Endothelial cell of umbilical vein (primary cell): Measurements from ENCODE around the gene TSPAN31. TPM values are rescaled to one million over a fixed set of nuclear protein-coding genes. Genes with fewer than 3 reads are reported as not detected.

Experiments used
- BruUV-seq: library from RNA; stranded (reverse); fragments of 400-500 nt; replicated peaks from 2 replicates; lab custom pipeline; 2021; lab: Mats Ljungman, UMichigan
- CTCF ChIA-PET: fragments of 300-600, 350-600 bp; sonication (Branson Sonifier 250); formaldehyde crosslinking; loops from one replicate; lab custom pipeline; 2021; ENCODE audit warnings: antibody characterized with exemption, inconsistent platforms; lab: Charles Lee
- POLR2A ChIA-PET: fragments of 300-600, 350-600 bp; sonication (Branson Sonifier 250); formaldehyde crosslinking; loops from one replicate; lab custom pipeline; 2021; ENCODE audit warnings: antibody characterized with exemption, inconsistent platforms; lab: Charles Lee
- DNase-seq: peaks from one replicate; pipeline ENCODE4 v3.0.0-alpha.2; 2011; ENCODE audit warnings: low read depth, low spot score
- FAIRE-seq: peaks from 2 replicates; lab custom pipeline; 2011; peaks lifted over from hg19 to GRCh38; lab: Jason Lieb, UNC
- H2AFZ ChIP-seq: 2 replicates; pipeline ENCODE4 v1.6.0; 2012; ENCODE audit warnings: low read depth, low read length, control low read depth, inconsistent platforms
- H3K27ac ChIP-seq: 2 replicates; pipeline ENCODE4 v1.5.1; 2011; ENCODE audit warnings: low read depth, mild to moderate bottlenecking, control low read depth, low read length, moderate library complexity; ENCODE audit not compliant: insufficient read depth
- H3K27me3 ChIP-seq, 2 experiments: 2 replicates each; pipeline versions ENCODE4 v1.6.0 to v1.6.1; 2011; ENCODE audit warnings: low read length in 2 of 2, mixed read lengths in 1 of 2; ENCODE audit not compliant: control insufficient read depth in 2 of 2, insufficient read depth in 2 of 2
- H3K36me3 ChIP-seq, 2 experiments: 2 replicates in 1 of 2; 3 replicates in 1 of 2; pipeline ENCODE4 v1.5.1; 2011; ENCODE audit warnings: low read length in 2 of 2, mild to moderate bottlenecking in 1 of 2, moderate library complexity in 1 of 2; ENCODE audit not compliant: control insufficient read depth in 2 of 2, insufficient read depth in 2 of 2; ENCODE audit errors: extremely low read depth in 1 of 2
- H3K4me1 ChIP-seq: 3 replicates; pipeline ENCODE4 v1.5.1; 2011; ENCODE audit warnings: mild to moderate bottlenecking, low read length; ENCODE audit not compliant: control insufficient read depth, insufficient read depth; ENCODE audit errors: extremely low read depth
- H3K4me2 ChIP-seq: 2 replicates; pipeline ENCODE4 v1.6.1; 2011; ENCODE audit warnings: low read length, control low read depth, mixed read lengths; ENCODE audit not compliant: insufficient read depth
- H3K4me3 ChIP-seq, 3 experiments: fragments of 200-600 bp in 1 of 3; sonication (generic), shearing (Covaris generic) in 1 of 3; replicated peaks in 1 of 3; 2 replicates each; pipeline ENCODE4 v1.5.1; 2011 to 2016; ENCODE audit warnings: control low read depth in 3 of 3, low read length in 3 of 3, mild to moderate bottlenecking in 2 of 3, inconsistent platforms in 1 of 3, low read depth in 1 of 3, moderate library complexity in 1 of 3; ENCODE audit not compliant: insufficient read depth in 1 of 3
- H3K79me2 ChIP-seq: 2 replicates; pipeline ENCODE4 v1.6.0; 2012; ENCODE audit warnings: low read length, inconsistent platforms; ENCODE audit not compliant: control insufficient read depth, insufficient read depth
- H3K9ac ChIP-seq: replicated peaks from 2 replicates; pipeline ENCODE3; 2011; ENCODE audit warnings: low read length, control low read depth; ENCODE audit not compliant: insufficient read depth; ENCODE audit errors: extremely low read depth
- H3K9me1 ChIP-seq: replicated peaks from 3 replicates; pipeline ENCODE4 v1.6.0; 2011; ENCODE audit warnings: mild to moderate bottlenecking, low read length; ENCODE audit not compliant: control insufficient read depth, insufficient read depth; ENCODE audit errors: extremely low read depth
- H3K9me3 ChIP-seq: replicated peaks from 2 replicates; pipeline ENCODE4 v1.5.1; 2012; ENCODE audit warnings: low read length, inconsistent platforms; ENCODE audit not compliant: control insufficient read depth, insufficient read depth
- H4K20me1 ChIP-seq: replicated peaks from 2 replicates; pipeline ENCODE3; 2011; ENCODE audit warnings: mild to moderate bottlenecking, low read length; ENCODE audit not compliant: control insufficient read depth, insufficient read depth; ENCODE audit errors: extremely low read depth
- CTCF ChIP-seq, 2 donors: IDR thresholded peaks; 1 replicate in 1 of 2; 2 replicates in 1 of 2; pipeline ENCODE4 v1.5.1; 2011; ENCODE audit warnings: low read length in 2 of 2, mild to moderate bottlenecking in 2 of 2, moderate library complexity in 2 of 2, control low read depth in 1 of 2, inconsistent platforms in 1 of 2, low read depth in 1 of 2; ENCODE audit not compliant: insufficient read depth in 1 of 2; ENCODE audit errors: extremely low read depth in 1 of 2
- EZH2 ChIP-seq: IDR thresholded peaks from 2 replicates; pipeline ENCODE4 v1.6.1; 2012; ENCODE audit warnings: borderline replicate concordance, low read depth, mild to moderate bottlenecking, moderate library complexity, low read length, inconsistent platforms; ENCODE audit not compliant: severe bottlenecking
- FOS ChIP-seq: IDR thresholded peaks from 2 replicates; pipeline ENCODE4 v1.6.1; 2011; ENCODE audit warnings: mild to moderate bottlenecking, low read length, moderate library complexity, borderline replicate concordance; ENCODE audit not compliant: insufficient read depth
- GATA2 ChIP-seq: IDR thresholded peaks from 2 replicates; pipeline ENCODE4 v1.7.0; 2011; ENCODE audit warnings: low read depth, mild to moderate bottlenecking, moderate library complexity, mixed read lengths, low read length; ENCODE audit not compliant: insufficient read length, insufficient read depth
- JUN ChIP-seq: IDR thresholded peaks from 2 replicates; pipeline ENCODE4 v1.6.1; 2011; ENCODE audit warnings: borderline replicate concordance, low read depth; ENCODE audit not compliant: insufficient read length, insufficient read depth
- MAX ChIP-seq: IDR thresholded peaks from 2 replicates; pipeline ENCODE4 v1.6.1; 2011; ENCODE audit not compliant: insufficient read depth, insufficient read length
- MYC ChIP-seq: IDR thresholded peaks from one replicate; pipeline ENCODE4 v1.6.1; 2011; ENCODE audit warnings: mild to moderate bottlenecking, low read depth, low read length
- POLR2A ChIP-seq: IDR thresholded peaks from 2 replicates; pipeline ENCODE4 v1.6.1; 2012; ENCODE audit warnings: low read depth, mild to moderate bottlenecking, control low read depth, low read length
- POLR2AphosphoS5 ChIP-seq: IDR thresholded peaks from 2 replicates; pipeline ENCODE4 v1.6.1; 2012; ENCODE audit warnings: low read depth, mild to moderate bottlenecking, control low read depth, low read length, moderate library complexity; ENCODE audit not compliant: insufficient read depth
- dilution Hi-C: fragments of 300-500 bp; cut with MboI; formaldehyde crosslinking; loops from one replicate; pipeline ENCODE4 v1.15.0; 2019; ENCODE audit warnings: low sequenced_read_pairs; ENCODE audit not compliant: extremely low pct_ligation_motif_present
- intact Hi-C: fragments of 100-400 bp; cut with micrococcal nuclease; formaldehyde crosslinking; loops from one replicate; pipeline ENCODE4 v1.10.0; 2022
- polyA plus RNA-seq, 4 experiments: library from polyadenylated mRNA; depleted of rRNA in 3 of 4; stranded (reverse) in 3 of 4; unstranded in 1 of 4; fragments of >200 nt; gene quantifications; 2 replicates each; pipeline versions ENCODE4 v1.2.1 to v1.2.3, GENCODE V29; 2011 to 2012; ENCODE audit warnings: missing spikeins in 1 of 4
- total RNA-seq: library from RNA; stranded (reverse); gene quantifications from 2 replicates; pipeline ENCODE4 v1.2.3, GENCODE V29; 2021

Gene TSPAN31
- total and polyA plus RNA-seq, 2 donors (not counting 3 experiments of a cell fraction or from before 2014, with no cell fraction given): 15.0 to 43.9 TPM

- DNase-seq: no peak
- TF ChIP-seq EZH2 (no peak), POLR2AphosphoS5 (no peak), MYC (no peak), FOS (no peak), MAX (no peak), JUN (no peak), GATA2 (no peak), POLR2A (no peak), CTCF (IDR thresholded peaks at IDR 0.05; ENCODE audit: extremely low read depth in 1 of 2, insufficient read depth in 1 of 2, low read depth in 1 of 2, low read length in 2 of 2) (no peak)
- no peak overlapping the region for H3K9ac ChIP-seq
- no peak overlapping the region for H2AFZ ChIP-seq
- dilution Hi-C loops: no loop called here
- no peak for FAIRE-seq
- peaks cover 7% of the 10 kb centered on the region for H3K4me1 ChIP-seq
- intact Hi-C loops: no loop called here
- H3K4me2 ChIP-seq: no peak overlapping the region
- no peaks in the 10 kb centered on the region for H4K20me1 ChIP-seq
- no peaks in the 10 kb centered on the region for H3K36me3 ChIP-seq
- H3K9me3 ChIP-seq: no peaks in the 10 kb centered on the region
- no peaks in the 10 kb centered on the region for H3K79me2 ChIP-seq
- peaks cover 33 to 41% of the 10 kb centered on the region in 2 experiments for H3K27me3 ChIP-seq
- ChIA-PET CTCF (interaction anchor here (1.5 kb wide), 1 partner anchor 14 kb away, joined by 5 read pairs; the partner anchor contains the start of gene TSPAN31), POLR2A (no interaction called here)
- no TSS peak for BruUV-seq
- no peak overlapping the region for H3K4me3 ChIP-seq
- H3K27ac ChIP-seq: no peak overlapping the region
- H3K9me1 ChIP-seq: no peaks in the 10 kb centered on the region
Measured at GRCh38 chr12:57730336-57731067, 14.3 kb upstream of the TSPAN31 start.
